ENCODE measurements around the gene RASAL2.

Gene RASAL2

GRCh38 chr1:178051071-178051470 is 42.8 kb upstream of the RASAL2 start:
- Histone ChIP-seq H3K27me3 (ENCODE audit: low read length) (no peaks in the 10 kb centered on the region), H3F3A (ENCODE audit: insufficient read depth) (no peaks in the 10 kb centered on the region)

GRCh38 chr1:178052650-178053461 is 41.0 kb upstream of the RASAL2 start:
- no peaks in the 10 kb centered on the region for H4K20me1 ChIP-seq (ENCODE audit: low read depth, low read length)
- no peak overlapping the region for H3K4me2 ChIP-seq (ENCODE audit: low read depth, low read length, poor library complexity, severe bottlenecking)
- no peak for TF ChIP-seq EZH2phosphoT487 (conservative IDR thresholded peaks at IDR 0.05; ENCODE audit: low read length)
- TF ChIP-seq CTCF (IDR thresholded peaks at IDR 0.05; ENCODE audit: insufficient read depth, low read length, poor library complexity, severe bottlenecking) = no peak
- no peak overlapping the region for H3K27ac ChIP-seq (ENCODE audit: low read depth, low read length)
- no peak overlapping the region for H3K9ac ChIP-seq (ENCODE audit: low read length)
- H3K36me3 ChIP-seq (ENCODE audit: low read length) = no peaks in the 10 kb centered on the region
- no peaks in the 10 kb centered on the region for H3K79me2 ChIP-seq (ENCODE audit: insufficient read depth, low read length)
- no peak overlapping the region for H3K4me3 ChIP-seq (ENCODE audit: insufficient read depth, low read length, poor library complexity, severe bottlenecking)
- H2AFZ ChIP-seq (ENCODE audit: low read depth, low read length, severe bottlenecking) = no peak overlapping the region
- no peaks in the 10 kb centered on the region for H3K9me3 ChIP-seq (ENCODE audit: insufficient read depth, low read length)
- H3K27me3 ChIP-seq (ENCODE audit: low read length) = no peaks in the 10 kb centered on the region
- H3K9me2 ChIP-seq (replicated peaks; ENCODE audit: insufficient read depth, low read length) = no peaks in the 10 kb centered on the region
- H3F3A ChIP-seq (ENCODE audit: insufficient read depth) = no peaks in the 10 kb centered on the region

More at GRCh38 chr1:178051071-178051470, 42.8 kb upstream of the RASAL2 start:
- H3K79me2 ChIP-seq (ENCODE audit: insufficient read depth, low read length) = no peaks in the 10 kb centered on the region
- H3K36me3 ChIP-seq (ENCODE audit: low read length) = no peaks in the 10 kb centered on the region
- H3K4me3 ChIP-seq (ENCODE audit: insufficient read depth, low read length, poor library complexity, severe bottlenecking) = no peak overlapping the region
- H4K20me1 ChIP-seq (ENCODE audit: low read depth, low read length) = no peaks in the 10 kb centered on the region
- H3K9me2 ChIP-seq (replicated peaks; ENCODE audit: insufficient read depth, low read length) = no peaks in the 10 kb centered on the region
- H3K9ac ChIP-seq (ENCODE audit: low read length) = no peak overlapping the region
- H2AFZ ChIP-seq (ENCODE audit: low read depth, low read length, severe bottlenecking) = no peak overlapping the region
- no peaks in the 10 kb centered on the region for H3K9me3 ChIP-seq (ENCODE audit: insufficient read depth, low read length)
- no peak overlapping the region for H3K27ac ChIP-seq (ENCODE audit: low read depth, low read length)
- TF ChIP-seq EZH2phosphoT487 (conservative IDR thresholded peaks at IDR 0.05; ENCODE audit: low read length) (no peak), CTCF (IDR thresholded peaks at IDR 0.05; ENCODE audit: insufficient read depth, low read length, poor library complexity, severe bottlenecking) (no peak)
- no peak overlapping the region for H3K4me2 ChIP-seq (ENCODE audit: low read depth, low read length, poor library complexity, severe bottlenecking)

DNA sequence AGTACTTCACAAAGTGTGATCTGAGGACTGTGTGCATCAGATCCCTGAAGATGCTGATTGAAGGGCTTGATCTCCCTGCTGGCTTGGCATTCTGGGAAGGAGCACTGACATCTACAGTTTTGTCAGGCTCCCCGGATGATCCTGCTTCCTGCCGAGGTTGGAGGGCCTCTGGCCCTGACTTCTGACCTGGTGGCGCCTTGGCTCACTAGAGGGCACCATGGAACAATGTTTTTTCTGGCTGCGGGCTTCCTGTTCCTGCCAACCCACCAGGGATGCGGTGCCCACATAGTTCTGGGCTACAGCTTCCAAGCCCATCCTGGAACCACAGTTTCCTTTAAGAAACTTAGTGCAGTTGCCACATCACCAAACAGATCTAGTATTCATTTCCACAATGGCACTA is 38.8 kb upstream of the RASAL2 start:
- H4K20me1 ChIP-seq (ENCODE audit: low read depth, low read length) = no peaks in the 10 kb centered on the region
- H3K9me3 ChIP-seq (ENCODE audit: insufficient read depth, low read length) = no peaks in the 10 kb centered on the region
- H3K79me2 ChIP-seq (ENCODE audit: insufficient read depth, low read length) = no peaks in the 10 kb centered on the region
- H3K9ac ChIP-seq (ENCODE audit: low read length) = no peak overlapping the region
- TF ChIP-seq CTCF (IDR thresholded peaks at IDR 0.05; ENCODE audit: insufficient read depth, low read length, poor library complexity, severe bottlenecking) (peak; percentile 34), EZH2phosphoT487 (conservative IDR thresholded peaks at IDR 0.05; ENCODE audit: low read length) (no peak)
- no peaks in the 10 kb centered on the region for H3F3A ChIP-seq (ENCODE audit: insufficient read depth)
- H3K4me2 ChIP-seq (ENCODE audit: low read depth, low read length, poor library complexity, severe bottlenecking) = peak overlapping the region; percentile 45
- H3K27me3 ChIP-seq (ENCODE audit: low read length) = no peaks in the 10 kb centered on the region
- no peaks in the 10 kb centered on the region for H3K36me3 ChIP-seq (ENCODE audit: low read length)
- peak overlapping the region; percentile 8 for H2AFZ ChIP-seq (ENCODE audit: low read depth, low read length, severe bottlenecking)
- no peaks in the 10 kb centered on the region for H3K9me2 ChIP-seq (replicated peaks; ENCODE audit: insufficient read depth, low read length)
- H3K27ac ChIP-seq (ENCODE audit: low read depth, low read length) = no peak overlapping the region
- H3K4me3 ChIP-seq (ENCODE audit: insufficient read depth, low read length, poor library complexity, severe bottlenecking) = no peak overlapping the region
